Caco-2 (cell line): Measurements from ENCODE around the gene CORO2B. TPM values are rescaled to one million over a fixed set of nuclear protein-coding genes. Genes with fewer than 3 reads are reported as not detected.

ENCODE experiments used
- BruUV-seq: library from RNA; stranded (reverse); fragments of 400-500 nt; replicated peaks from 2 replicates; lab custom pipeline; 2021; lab: Mats Ljungman, UMichigan
- CTCF ChIA-PET: fragments of 300-600 bp; sonication (Branson Sonifier 250); formaldehyde crosslinking; loops from one replicate; lab custom pipeline; 2022; ENCODE audit warnings: antibody characterized with exemption; lab: Charles Lee
- POLR2A ChIA-PET: fragments of 300-600 bp; sonication (Branson Sonifier 250); formaldehyde crosslinking; loops from one replicate; lab custom pipeline; 2022; ENCODE audit warnings: antibody characterized with exemption; lab: Charles Lee
- DNase-seq, 2 experiments: peaks; one replicate each; pipeline versions ENCODE4 v3.0.0 to v3.0.0-alpha.2; 2020 to 2022
- H3K27me3 ChIP-seq: replicated peaks from 2 replicates; pipeline ENCODE4 v1.6.0; 2011; ENCODE audit warnings: low read length; ENCODE audit not compliant: control insufficient read depth, insufficient read depth
- H3K36me3 ChIP-seq: 2 replicates; pipeline ENCODE4 v1.5.1; 2011; ENCODE audit warnings: low read length; ENCODE audit not compliant: control insufficient read depth, insufficient read depth
- H3K4me1 ChIP-seq: fragments of 250-450 bp; sonication (Bioruptor Pico); 2 replicates; pipeline ENCODE4 v1.5.1; 2020; ENCODE audit warnings: mild to moderate bottlenecking
- H3K4me3 ChIP-seq: 2 replicates; pipeline ENCODE4 v1.5.1; 2011; ENCODE audit warnings: low read depth, mild to moderate bottlenecking, control low read depth, low read length
- H3K9me3 ChIP-seq: fragments of 250-450 bp; sonication (Bioruptor Pico); 2 replicates; pipeline ENCODE4 v1.5.1; 2020; ENCODE audit warnings: mild to moderate bottlenecking, moderate library complexity
- H3K27ac Mint-ChIP-seq: one replicate; pipeline ENCODE4 v1.8.0; 2022; ENCODE audit warnings: mixed read lengths; ENCODE audit not compliant: unreplicated experiment
- H3K27me3 Mint-ChIP-seq: one replicate; pipeline ENCODE4 v1.8.0; 2022; ENCODE audit warnings: mixed read lengths; ENCODE audit not compliant: insufficient read depth, unreplicated experiment
- H3K36me3 Mint-ChIP-seq: one replicate; pipeline ENCODE4 v1.8.0; 2022; ENCODE audit warnings: mild to moderate bottlenecking, mixed read lengths; ENCODE audit not compliant: insufficient read depth, unreplicated experiment
- H3K4me1 Mint-ChIP-seq: one replicate; pipeline ENCODE4 v1.8.0; 2022; ENCODE audit warnings: low read depth, mixed read lengths; ENCODE audit not compliant: unreplicated experiment
- H3K4me3 Mint-ChIP-seq: one replicate; pipeline ENCODE4 v1.8.0; 2022; ENCODE audit warnings: mild to moderate bottlenecking, moderate library complexity, mixed read lengths; ENCODE audit not compliant: unreplicated experiment
- H3K9me3 Mint-ChIP-seq: one replicate; pipeline ENCODE4 v1.8.0; 2022; ENCODE audit warnings: mixed read lengths; ENCODE audit not compliant: unreplicated experiment
- intact Hi-C: fragments of 100-400 bp; cut with micrococcal nuclease; formaldehyde crosslinking; loops from one replicate; pipeline ENCODE4 v1.10.0; 2022; ENCODE audit not compliant: unreplicated experiment
- total RNA-seq: library from RNA; stranded (reverse); gene quantifications from 2 replicates; pipeline ENCODE4 v1.2.3, GENCODE V29; 2022
- TF ChIP-seq, protein P1 (sequence below), 2 experiments: fragments of 200-600 bp in 1 of 2; IDR thresholded peaks; 1 replicate in 1 of 2; 2 replicates in 1 of 2; pipeline versions ENCODE4 v1.5.1 to v1.8.0; 2011 to 2022; ENCODE audit warnings: antibody characterized with exemption in 1 of 2, control low read depth in 1 of 2, inconsistent platforms in 1 of 2, low read depth in 1 of 2, low read length in 1 of 2, mild to moderate bottlenecking in 1 of 2, moderate library complexity in 1 of 2; ENCODE audit not compliant: insufficient read depth in 1 of 2, severe bottlenecking in 1 of 2, unreplicated experiment in 1 of 2

The CORO2B gene
- total RNA-seq, 1 experiment from 2014 or later, result 0.25 TPM

DNA sequence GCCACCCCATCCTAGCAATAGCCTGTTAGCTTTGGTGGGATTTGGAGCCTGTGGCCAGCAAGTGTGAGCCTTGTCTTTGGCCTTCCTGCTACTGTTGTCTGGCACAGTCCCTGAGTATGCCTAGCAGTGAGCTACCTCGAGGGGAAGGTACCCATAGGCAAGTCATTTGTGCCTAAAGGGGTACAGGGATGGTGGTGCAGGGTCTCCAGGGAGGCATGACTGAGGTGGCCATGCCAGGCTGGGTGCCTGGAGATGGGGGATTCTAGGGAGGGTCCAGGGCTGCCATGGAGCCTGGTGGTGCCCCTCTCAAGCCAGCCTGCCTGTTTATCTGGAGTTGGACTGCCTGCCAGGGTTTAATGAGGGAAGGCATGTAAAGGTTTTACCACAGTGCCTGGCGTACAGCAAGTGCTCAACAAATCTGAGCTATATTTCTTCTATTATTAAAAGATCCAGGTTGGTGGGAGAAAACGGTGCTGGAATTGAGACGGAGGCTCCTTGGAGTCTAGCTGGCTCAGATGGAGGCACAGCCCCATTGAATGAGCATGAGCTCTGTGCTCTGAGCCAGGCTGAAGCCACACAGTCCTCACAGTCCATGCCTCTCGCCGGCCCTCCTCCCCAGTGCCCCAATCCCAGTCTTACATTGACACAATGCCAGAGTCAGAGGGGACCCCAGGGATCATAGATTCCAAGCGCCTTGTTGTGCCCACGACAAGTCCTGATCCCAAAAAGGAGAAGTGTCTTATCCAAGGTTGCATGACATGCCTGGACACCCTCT, 76.2 kb downstream of the CORO2B start:
- Mint-ChIP-seq H3K27me3 (no peaks in the 10 kb centered on the region), H3K9me3 (no peaks in the 10 kb centered on the region), H3K27ac (no peak overlapping the region), H3K4me1 (no peaks in the 10 kb centered on the region), H3K36me3 (no peaks in the 10 kb centered on the region), H3K4me3 (no peak overlapping the region)
- ChIA-PET POLR2A (no interaction called here), CTCF (no interaction called here)
- Histone ChIP-seq H3K4me3 (no peak overlapping the region), H3K36me3 (no peaks in the 10 kb centered on the region), H3K9me3 (no peaks in the 10 kb centered on the region), H3K27me3 (no peaks in the 10 kb centered on the region), H3K4me1 (no peaks in the 10 kb centered on the region)
- no TSS peak for BruUV-seq
- DNase-seq, result no peak
- intact Hi-C loops, result no loop called here
- TF ChIP-seq, protein P1, sequence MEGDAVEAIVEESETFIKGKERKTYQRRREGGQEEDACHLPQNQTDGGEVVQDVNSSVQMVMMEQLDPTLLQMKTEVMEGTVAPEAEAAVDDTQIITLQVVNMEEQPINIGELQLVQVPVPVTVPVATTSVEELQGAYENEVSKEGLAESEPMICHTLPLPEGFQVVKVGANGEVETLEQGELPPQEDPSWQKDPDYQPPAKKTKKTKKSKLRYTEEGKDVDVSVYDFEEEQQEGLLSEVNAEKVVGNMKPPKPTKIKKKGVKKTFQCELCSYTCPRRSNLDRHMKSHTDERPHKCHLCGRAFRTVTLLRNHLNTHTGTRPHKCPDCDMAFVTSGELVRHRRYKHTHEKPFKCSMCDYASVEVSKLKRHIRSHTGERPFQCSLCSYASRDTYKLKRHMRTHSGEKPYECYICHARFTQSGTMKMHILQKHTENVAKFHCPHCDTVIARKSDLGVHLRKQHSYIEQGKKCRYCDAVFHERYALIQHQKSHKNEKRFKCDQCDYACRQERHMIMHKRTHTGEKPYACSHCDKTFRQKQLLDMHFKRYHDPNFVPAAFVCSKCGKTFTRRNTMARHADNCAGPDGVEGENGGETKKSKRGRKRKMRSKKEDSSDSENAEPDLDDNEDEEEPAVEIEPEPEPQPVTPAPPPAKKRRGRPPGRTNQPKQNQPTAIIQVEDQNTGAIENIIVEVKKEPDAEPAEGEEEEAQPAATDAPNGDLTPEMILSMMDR (IDR thresholded peaks at IDR 0.05; ENCODE audit: insufficient read depth in 1 of 2, low read depth in 1 of 2, low read length in 1 of 2, severe bottlenecking in 1 of 2, unreplicated experiment in 1 of 2), result no peak

DNA sequence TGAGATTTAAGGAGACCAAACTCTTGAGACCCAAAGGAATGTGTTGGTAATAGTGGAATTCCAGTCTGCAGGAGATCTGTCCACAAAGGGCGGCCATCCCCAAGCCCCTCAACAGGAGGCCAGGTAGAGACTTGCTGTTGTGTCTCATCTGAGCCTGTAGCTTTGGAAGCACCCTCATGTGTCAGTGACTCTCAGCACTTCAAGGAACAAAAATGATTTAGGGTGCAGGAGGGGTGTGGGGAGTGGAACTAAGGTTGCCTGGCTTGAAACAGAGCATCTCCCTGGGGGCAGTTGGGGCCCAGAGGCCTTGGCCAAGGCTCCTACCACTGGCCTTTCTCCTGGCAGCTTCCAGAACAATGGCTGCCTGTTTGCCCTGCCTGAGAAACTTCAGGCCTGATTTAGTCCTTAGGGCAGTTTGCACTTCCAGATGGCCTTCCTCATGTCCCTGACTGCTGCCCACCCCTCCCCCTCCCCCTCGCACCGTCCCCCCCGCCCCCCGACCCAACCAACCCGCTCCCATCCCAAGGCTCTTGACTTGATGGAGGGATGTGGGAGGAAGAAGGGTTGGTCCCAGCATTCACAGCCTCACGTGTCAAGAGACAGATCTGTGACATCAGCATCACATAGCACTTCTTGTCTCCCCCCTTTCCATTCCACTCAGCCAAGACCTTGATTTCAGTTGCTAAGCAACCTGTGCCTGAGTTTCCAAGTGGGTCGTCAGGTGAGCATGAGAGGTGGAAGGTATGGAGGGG, 77.1 kb downstream of the CORO2B start:
- intact Hi-C loops, result no loop called here
- Histone ChIP-seq H3K4me1 (no peaks in the 10 kb centered on the region), H3K9me3 (no peaks in the 10 kb centered on the region), H3K36me3 (no peaks in the 10 kb centered on the region), H3K27me3 (no peaks in the 10 kb centered on the region), H3K4me3 (no peak overlapping the region)
- Mint-ChIP-seq H3K4me3 (no peak overlapping the region), H3K4me1 (no peaks in the 10 kb centered on the region), H3K36me3 (no peaks in the 10 kb centered on the region), H3K27me3 (no peaks in the 10 kb centered on the region), H3K9me3 (no peaks in the 10 kb centered on the region), H3K27ac (no peak overlapping the region)
- DNase-seq, result no peak
- TF ChIP-seq, protein P1 (IDR thresholded peaks at IDR 0.05; ENCODE audit: insufficient read depth in 1 of 2, low read depth in 1 of 2, low read length in 1 of 2, severe bottlenecking in 1 of 2, unreplicated experiment in 1 of 2), result no peak
- ChIA-PET POLR2A (no interaction called here), CTCF (no interaction called here)
- no TSS peak for BruUV-seq

DNA sequence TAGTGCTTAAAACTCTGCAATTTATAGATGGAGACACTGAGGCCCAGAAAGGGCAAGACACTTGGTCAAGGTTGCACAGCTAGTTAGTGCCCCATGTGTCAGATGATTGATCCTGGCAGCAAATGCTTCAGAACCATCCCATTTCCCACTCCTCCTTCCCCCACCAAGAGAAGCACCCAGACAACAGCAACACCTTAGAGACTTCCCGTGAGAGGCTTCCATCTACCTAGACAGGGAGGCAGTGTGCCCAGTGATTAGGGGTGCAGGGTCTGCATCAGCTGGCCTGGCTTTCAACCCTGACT, 77.6 kb downstream of the CORO2B start:
- Histone ChIP-seq H3K4me1 (no peaks in the 10 kb centered on the region), H3K4me3 (no peak overlapping the region), H3K36me3 (no peaks in the 10 kb centered on the region), H3K9me3 (no peaks in the 10 kb centered on the region), H3K27me3 (no peaks in the 10 kb centered on the region)
- no peak overlapping the region for H3K27ac Mint-ChIP-seq
- TF ChIP-seq, protein P1 (IDR thresholded peaks at IDR 0.05; ENCODE audit: insufficient read depth in 1 of 2, low read depth in 1 of 2, low read length in 1 of 2, severe bottlenecking in 1 of 2, unreplicated experiment in 1 of 2), result no peak
- H3K4me3 Mint-ChIP-seq, result no peak overlapping the region
- no peak for DNase-seq
- POLR2A ChIA-PET, result no interaction called here
- H3K27me3 Mint-ChIP-seq, result no peaks in the 10 kb centered on the region
- H3K9me3 Mint-ChIP-seq, result no peaks in the 10 kb centered on the region
- CTCF ChIA-PET, result no interaction called here
- H3K36me3 Mint-ChIP-seq, result no peaks in the 10 kb centered on the region
- no TSS peak for BruUV-seq
- no peaks in the 10 kb centered on the region for H3K4me1 Mint-ChIP-seq
- intact Hi-C loops, result no loop called here
